Fibroblast of mammary gland (primary cell): Measurements from ENCODE around the gene PRKCZ.

Experiments used
- DNase-seq: peaks from one replicate; pipeline ENCODE4 v3.0.0-alpha.2; 2010; ENCODE audit warnings: low read depth
- H3K4me3 ChIP-seq: 2 replicates; pipeline ENCODE4 v1.5.1; 2011; ENCODE audit warnings: low read depth, mild to moderate bottlenecking, low read length, moderate library complexity; ENCODE audit not compliant: control insufficient read depth
- TF ChIP-seq, protein P1 (sequence below): conservative IDR thresholded peaks from 2 replicates; pipeline ENCODE4 v1.5.1; 2011; ENCODE audit warnings: low read depth, low read length, inconsistent platforms; ENCODE audit not compliant: control insufficient read depth, insufficient read depth

The PRKCZ gene

DNA sequence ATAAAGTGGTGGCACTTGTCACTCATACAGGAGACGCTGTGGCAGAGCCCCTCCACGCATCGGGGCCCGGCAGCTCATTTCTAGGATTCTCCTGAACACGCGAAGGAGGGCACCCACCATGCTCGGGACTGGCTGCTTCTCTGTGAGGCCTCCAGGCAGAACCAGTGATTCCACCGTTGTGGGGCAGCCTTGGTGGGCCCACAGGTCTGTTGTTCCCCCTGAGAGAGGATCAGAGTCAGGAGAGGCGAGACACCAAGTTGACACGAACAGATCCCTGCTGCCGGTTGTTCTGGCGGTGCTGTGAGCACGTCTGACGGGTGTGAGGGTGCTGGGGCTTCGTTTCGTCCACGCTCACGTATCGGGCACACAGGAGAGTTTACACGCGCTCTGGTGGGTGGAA lies 26.6 kb downstream of the PRKCZ start:
- H3K4me3 ChIP-seq: no peak overlapping the region
- no peak for DNase-seq
- TF ChIP-seq, protein P1, sequence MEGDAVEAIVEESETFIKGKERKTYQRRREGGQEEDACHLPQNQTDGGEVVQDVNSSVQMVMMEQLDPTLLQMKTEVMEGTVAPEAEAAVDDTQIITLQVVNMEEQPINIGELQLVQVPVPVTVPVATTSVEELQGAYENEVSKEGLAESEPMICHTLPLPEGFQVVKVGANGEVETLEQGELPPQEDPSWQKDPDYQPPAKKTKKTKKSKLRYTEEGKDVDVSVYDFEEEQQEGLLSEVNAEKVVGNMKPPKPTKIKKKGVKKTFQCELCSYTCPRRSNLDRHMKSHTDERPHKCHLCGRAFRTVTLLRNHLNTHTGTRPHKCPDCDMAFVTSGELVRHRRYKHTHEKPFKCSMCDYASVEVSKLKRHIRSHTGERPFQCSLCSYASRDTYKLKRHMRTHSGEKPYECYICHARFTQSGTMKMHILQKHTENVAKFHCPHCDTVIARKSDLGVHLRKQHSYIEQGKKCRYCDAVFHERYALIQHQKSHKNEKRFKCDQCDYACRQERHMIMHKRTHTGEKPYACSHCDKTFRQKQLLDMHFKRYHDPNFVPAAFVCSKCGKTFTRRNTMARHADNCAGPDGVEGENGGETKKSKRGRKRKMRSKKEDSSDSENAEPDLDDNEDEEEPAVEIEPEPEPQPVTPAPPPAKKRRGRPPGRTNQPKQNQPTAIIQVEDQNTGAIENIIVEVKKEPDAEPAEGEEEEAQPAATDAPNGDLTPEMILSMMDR: no peak

DNA sequence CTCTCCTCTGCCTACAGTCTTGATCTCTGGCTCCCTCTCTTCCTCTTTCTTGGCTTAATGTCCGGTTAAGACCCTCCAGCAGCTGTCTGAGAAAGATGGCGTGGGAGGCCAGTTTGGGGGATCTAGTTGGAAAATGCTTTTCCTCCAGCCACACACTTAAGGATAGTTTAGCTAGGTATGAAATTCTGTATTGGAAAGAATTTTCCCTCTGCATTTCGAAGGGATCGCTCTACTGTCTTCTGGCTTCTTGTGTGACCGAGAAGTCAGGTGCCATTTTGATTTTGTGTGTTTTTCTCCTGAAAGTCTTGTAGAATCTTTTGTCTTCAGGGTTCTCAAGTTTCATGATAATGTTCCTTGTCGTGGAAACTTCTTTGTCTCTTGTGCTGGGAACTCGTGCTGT lies 28.0 kb downstream of the PRKCZ start:
- H3K4me3 ChIP-seq: no peak overlapping the region
- no peak for DNase-seq
- TF ChIP-seq, protein P1: no peak

DNA sequence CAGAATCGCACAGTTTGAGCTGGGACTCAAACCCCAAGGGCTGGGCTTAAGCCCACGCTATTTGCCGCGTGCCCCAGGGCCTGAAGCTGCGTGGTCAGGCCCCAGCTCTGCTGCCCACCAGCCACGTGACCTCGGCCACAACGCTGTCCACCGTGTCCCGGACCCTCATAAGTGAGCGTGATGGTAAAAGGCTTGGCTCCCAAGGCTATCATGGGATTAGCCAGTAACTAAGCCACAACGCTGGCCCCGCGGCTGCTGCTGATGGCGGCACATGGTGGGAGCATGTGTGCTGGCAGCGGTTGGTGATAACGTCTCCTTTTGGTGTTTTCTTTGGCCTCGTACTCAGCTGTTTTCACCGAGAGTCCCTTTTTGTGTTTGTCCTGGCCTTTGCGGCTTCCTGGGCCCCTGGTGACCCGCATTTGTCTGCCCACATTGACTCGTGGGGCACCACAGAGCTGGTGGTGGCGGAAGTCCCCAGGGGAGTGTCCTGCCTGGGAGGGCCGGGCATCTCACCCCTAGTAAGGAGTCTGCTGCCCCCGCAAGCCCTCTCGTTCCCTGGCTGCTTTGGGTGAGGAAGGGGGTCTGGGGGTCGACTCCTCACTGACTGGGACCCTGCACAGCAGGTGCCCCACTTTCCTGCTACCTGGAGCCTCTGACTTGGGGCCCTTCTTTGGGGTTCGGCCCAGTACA lies 29.3 kb downstream of the PRKCZ start:
- no peak overlapping the region for H3K4me3 ChIP-seq
- TF ChIP-seq, protein P1: no peak
- DNase-seq: no peak

DNA sequence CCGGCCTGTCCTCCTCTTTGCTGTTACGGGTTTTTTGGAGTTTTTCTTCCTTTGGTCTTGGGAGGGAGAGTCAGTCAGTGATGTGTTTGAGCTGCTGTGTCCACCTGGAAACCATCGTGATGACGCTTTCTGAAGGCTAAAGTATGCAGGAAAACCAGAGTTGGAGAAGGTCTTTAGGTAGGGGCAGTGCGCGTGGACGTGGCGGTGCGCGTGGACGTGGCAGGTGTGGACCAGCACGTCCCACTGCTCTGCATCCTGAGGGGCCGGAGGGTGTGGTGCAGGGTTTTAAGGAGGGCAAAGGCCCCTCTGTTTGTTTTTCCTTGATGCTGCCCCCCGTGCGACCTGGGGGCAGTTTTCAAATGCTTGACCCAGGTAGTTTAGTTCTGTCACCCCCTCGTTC lies 29.9 kb downstream of the PRKCZ start:
- no peak for DNase-seq
- TF ChIP-seq, protein P1: no peak
- H3K4me3 ChIP-seq: no peak overlapping the region

GRCh38 chr1:2080884-2081283 lies 30.7 kb downstream of the PRKCZ start:
- DNase-seq: no peak
- H3K4me3 ChIP-seq: no peak overlapping the region
- TF ChIP-seq, protein P1: no peak

DNA sequence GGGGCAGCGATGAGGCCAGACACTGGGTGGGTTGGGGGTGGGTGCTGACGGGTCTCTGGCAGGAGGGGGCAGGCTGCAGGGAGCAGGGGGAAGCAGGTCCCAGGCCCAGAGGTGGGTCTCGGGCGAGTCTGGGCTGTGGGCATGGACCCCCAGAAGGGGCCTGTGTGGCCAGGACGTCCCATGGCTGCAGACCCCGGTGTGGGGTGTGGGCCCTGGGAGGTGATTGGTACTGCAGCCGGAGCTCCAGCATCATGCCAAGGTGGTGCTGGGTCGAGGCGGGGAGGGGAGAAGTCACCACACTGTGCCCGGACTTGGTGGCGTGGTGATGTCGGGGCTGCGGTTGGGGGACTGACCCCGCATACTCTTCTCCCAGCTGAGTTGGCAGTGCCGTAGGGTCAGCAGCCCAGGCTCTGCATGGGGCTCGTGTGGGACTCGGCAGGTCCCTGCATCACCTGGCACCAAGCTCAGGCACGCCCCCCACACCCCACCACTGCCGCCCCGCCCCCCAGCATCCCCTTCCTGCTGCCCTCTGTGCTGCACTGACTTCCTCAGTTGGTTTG lies 31.2 kb downstream of the PRKCZ start:
- TF ChIP-seq, protein P1: no peak
- no peak overlapping the region for H3K4me3 ChIP-seq
- DNase-seq: no peak

GRCh38 chr1:2082064-2082463 lies 31.9 kb downstream of the PRKCZ start:
- DNase-seq: no peak
- TF ChIP-seq, protein P1: no peak
- no peak overlapping the region for H3K4me3 ChIP-seq
